ENCODE data around the gene WDR48.

DNA sequence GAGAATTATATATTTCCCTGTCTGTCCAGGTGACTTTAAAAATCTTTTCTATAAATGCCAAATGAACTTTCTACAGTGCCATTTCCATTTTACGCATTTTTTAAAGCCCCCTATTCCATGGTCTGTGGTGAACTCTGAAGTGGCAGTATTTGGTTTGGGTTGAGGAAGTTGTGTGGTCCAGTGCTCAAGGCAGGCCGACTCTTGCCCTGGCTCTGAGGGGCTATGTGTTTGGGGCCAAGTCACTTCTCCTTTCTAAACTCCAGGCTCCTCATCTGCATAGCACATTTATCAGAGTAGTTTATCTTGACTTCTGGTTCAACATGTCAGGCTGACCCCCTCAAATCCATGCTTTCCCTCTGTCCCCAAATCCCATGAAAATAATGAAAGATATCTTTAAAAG lies 69.8 kb downstream of the WDR48 start:
- TF ChIP-seq, protein P1, sequence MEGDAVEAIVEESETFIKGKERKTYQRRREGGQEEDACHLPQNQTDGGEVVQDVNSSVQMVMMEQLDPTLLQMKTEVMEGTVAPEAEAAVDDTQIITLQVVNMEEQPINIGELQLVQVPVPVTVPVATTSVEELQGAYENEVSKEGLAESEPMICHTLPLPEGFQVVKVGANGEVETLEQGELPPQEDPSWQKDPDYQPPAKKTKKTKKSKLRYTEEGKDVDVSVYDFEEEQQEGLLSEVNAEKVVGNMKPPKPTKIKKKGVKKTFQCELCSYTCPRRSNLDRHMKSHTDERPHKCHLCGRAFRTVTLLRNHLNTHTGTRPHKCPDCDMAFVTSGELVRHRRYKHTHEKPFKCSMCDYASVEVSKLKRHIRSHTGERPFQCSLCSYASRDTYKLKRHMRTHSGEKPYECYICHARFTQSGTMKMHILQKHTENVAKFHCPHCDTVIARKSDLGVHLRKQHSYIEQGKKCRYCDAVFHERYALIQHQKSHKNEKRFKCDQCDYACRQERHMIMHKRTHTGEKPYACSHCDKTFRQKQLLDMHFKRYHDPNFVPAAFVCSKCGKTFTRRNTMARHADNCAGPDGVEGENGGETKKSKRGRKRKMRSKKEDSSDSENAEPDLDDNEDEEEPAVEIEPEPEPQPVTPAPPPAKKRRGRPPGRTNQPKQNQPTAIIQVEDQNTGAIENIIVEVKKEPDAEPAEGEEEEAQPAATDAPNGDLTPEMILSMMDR (IDR thresholded peaks at IDR 0.05) = no peak
- TF ChIP-seq POLR2A (IDR thresholded peaks at IDR 0.05) = no peak

Measured in thyroid gland (tissue), 4 donors.